GM10266 (cell line): ENCODE measurements around the gene SPRN.

Source experiments
- DNase-seq: peaks from one replicate; pipeline ENCODE4 v3.0.0; 2012; ENCODE audit errors: extremely low spot score
- TF ChIP-seq, protein P1 (sequence below): IDR thresholded peaks from 2 replicates; pipeline ENCODE4 v1.5.1; 2012; ENCODE audit warnings: mild to moderate bottlenecking, low read depth; ENCODE audit not compliant: control insufficient read depth, insufficient read depth; ENCODE audit errors: missing control alignments

SPRN gene

DNA sequence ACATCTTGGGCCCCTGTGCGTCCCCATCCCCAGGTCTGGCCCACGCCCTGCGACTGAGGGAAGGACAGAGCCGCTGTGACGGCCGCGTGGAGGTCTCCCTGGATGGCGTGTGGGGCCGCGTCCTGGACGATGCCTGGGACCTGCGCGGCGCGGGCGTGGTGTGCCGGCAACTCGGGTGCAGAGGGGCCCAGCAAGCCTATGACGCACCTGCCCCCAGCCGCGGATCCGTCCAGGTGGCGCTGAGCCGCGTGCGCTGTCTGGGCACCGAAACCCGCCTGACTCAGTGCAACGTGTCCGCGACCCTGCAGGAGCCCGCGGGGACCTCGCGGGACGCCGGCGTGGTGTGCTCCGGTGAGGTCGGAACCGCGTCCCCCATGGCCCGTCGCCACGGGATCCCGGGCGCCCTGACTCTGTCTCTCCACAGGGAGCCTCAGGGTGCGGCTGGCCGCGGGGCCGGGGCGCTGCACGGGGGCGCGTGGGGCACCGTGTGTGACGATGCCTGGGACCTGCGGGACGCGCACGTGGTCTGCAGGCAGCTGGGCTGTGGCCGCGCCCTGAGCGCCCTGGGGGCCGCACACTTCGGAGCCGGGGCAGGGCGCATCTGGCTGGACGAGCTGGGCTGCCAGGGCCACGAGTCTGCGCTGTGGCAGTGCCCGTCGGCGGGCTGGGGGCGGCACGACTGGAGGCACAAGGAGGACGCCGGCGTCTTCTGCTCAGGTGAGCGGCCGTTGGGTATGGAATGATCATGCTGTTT lies 35.2 kb upstream of the SPRN start:
- TF ChIP-seq, protein P1, sequence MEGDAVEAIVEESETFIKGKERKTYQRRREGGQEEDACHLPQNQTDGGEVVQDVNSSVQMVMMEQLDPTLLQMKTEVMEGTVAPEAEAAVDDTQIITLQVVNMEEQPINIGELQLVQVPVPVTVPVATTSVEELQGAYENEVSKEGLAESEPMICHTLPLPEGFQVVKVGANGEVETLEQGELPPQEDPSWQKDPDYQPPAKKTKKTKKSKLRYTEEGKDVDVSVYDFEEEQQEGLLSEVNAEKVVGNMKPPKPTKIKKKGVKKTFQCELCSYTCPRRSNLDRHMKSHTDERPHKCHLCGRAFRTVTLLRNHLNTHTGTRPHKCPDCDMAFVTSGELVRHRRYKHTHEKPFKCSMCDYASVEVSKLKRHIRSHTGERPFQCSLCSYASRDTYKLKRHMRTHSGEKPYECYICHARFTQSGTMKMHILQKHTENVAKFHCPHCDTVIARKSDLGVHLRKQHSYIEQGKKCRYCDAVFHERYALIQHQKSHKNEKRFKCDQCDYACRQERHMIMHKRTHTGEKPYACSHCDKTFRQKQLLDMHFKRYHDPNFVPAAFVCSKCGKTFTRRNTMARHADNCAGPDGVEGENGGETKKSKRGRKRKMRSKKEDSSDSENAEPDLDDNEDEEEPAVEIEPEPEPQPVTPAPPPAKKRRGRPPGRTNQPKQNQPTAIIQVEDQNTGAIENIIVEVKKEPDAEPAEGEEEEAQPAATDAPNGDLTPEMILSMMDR = no peak
- DNase-seq = no peak

DNA sequence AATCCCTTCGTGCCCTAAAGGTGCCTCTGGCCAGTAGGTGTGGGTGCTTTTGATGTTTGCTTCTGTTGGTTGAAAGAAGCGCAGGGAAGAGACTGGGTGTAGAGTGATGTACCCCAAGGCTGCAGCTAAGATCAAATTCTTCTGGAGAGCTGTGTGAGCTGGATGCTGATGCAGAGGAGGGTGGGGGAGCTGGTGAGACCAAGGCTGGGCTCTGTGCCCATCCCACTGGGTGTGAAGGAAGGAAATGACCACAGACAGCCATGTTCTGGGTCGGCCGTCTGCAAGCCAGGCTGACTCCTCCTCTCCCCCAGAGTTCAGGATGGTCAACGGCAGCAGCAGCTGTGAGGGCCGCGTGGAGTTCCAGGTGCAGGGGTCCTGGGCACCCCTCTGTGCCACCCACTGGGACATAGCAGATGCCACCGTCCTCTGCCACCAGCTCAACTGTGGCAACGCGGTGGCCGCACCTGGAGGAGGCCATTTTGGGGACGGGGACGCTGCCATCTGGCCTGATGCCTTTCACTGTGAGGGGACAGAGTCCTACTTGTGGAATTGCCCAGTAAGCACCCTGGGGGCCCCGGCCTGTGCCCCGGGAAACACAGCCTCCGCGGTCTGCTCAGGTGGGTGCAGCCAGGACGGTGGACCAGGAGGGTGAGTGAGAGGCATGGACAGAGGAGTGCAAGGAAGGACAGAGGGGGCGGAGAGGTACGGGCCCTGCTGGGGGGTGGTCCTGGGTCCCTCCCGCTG lies 34.5 kb upstream of the SPRN start:
- TF ChIP-seq, protein P1 = no peak
- DNase-seq = no peak

DNA sequence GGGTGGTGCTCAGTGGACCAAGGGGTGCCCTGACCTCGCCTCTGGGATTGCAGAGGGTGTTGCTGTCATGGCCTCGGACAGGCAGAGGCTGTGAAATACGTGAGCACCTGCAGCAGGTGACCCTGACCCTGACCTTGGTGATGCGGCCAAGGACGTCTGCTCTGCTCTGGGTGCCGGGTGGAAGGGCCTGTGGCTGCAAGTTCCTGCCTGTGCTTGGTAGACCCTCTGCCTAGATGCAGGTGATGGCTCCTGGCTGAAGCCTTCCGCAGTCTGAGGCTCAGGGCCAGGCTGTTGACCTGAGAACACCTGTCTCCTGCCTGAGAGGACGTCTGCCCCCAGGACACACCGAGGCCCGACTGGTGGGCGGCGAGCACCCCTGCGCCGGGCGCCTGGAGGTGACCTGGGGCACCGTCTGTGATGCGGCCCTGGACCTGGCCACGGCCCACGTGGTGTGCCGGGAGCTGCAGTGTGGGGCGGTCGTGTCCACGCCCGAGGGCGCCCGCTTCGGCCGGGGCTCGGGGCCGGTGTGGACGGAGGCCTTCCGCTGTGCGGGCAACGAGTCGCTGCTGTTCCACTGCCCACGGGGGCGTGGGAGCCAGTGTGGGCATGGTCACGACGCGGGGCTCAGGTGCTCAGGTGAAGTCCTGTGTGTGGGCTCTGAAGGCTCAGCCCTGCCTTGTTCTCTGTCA lies 33.7 kb upstream of the SPRN start:
- TF ChIP-seq, protein P1 = no peak
- DNase-seq = no peak

DNA sequence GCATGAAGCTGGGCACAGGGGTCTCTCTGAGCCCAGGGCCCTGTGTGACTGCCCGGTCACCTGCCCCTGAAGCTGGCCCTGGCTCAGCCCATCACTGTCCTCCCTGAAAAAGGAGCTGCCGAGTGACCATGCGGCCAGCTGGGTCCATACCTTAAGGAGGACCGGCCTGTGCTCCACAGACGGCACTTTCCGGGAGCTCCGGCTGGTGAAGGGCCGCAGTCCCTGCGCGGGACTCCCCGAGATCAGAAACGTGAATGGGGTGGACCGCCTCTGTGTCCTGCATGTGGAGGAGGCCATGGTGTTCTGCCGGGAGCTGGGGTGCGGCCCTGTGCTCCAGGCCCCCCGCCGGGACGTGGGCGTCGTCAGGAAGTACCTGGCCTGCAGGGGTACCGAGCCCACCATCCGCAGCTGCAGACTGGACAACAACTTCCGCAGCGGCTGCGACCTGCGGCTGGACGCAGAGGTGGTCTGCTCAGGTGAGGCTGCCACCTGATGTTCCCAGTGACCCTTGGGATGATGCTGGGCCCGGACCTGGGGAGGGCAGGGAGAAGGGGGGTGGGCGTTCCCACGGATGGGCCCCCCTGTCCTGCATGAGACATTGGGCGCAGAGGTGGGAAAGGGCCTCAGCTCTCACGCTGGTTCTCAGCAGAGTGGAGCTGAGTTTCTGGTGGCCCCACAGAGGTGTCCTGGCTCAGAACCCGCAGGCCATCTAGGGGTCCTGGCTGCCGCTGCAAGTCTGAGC lies 32.8 kb upstream of the SPRN start:
- DNase-seq = no peak
- TF ChIP-seq, protein P1 = no peak

DNA sequence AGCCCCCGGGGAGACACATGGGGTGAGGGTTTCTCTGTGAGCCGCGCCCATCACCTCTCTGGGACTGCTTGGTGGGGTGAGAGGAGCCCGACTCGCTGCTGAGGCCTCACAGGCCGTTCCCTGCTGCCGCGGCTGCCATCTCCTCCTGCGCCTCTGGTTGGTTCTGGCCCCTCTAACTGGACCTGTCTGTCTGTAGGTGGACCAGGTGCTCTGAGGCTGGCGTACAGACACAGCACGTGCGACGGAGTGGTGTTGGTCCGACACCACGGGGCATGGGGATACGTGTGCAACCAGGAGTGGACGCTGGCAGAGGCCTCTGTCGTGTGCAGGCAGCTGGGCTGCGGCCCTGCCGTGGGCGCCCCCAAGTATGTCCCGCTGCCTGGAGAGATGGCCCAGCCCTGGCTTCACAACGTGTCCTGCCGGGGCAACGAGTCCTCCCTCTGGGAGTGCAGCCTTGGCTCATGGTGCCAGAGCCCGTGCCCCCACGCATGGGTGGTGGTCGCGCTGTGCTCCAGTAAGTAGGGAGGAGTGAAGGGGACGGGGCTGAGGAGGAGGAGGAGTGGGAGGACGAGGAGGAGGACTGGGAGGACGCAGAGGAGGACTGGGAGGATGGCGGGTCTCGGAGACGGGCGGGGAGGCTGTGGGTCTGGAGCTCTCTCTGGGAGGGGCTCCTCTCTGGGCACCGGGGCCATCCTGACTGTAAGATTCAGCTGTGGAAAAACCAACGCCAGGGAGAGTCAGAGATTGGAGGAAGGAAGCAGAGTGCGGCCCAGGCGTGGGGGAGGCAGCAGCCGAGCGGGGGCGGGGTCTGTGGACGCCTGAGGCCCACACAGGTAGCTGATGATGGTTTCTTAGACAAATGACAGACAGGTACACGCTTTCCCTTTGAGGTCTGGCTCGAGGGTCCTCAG lies 31.9 kb upstream of the SPRN start:
- TF ChIP-seq, protein P1 = no peak
- no peak for DNase-seq

DNA sequence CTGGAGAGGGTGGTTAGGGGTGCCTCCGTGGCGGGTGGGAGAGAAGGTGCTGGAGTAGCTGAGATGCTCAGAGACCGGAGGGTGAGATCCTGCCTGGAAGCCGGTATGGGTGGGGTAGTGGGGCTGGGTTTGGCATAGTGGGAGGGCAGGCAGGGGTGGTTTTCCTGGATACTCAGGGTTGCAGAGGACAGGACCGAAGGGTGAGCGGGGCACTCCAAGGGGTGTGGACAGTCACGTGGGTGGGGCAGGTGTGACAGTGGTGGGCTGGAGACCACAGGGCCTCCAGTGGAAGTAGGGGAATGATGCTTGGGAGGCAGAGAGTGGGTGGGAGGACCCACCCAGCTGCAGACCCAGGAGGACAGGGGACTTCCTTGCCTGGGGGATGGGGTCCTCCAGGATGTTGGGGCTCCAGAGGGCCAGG lies 31.2 kb upstream of the SPRN start:
- no peak for DNase-seq
- TF ChIP-seq, protein P1 = no peak
